BE2C (cell line): Measurements from ENCODE around the gene IDUA.

Source experiments
- DNase-seq: peaks from one replicate; pipeline ENCODE4 v3.0.0-alpha.2; 2020
- H3K27me3 ChIP-seq: fragments of 250-450 bp; sonication (Bioruptor Pico); 2 replicates; pipeline ENCODE4 v1.5.1; 2020; ENCODE audit warnings: mild to moderate bottlenecking
- H3K36me3 ChIP-seq: fragments of 250-450 bp; sonication (Bioruptor Pico); 2 replicates; pipeline ENCODE4 v1.5.1; 2020; ENCODE audit warnings: mild to moderate bottlenecking
- H3K4me1 ChIP-seq: fragments of 250-450 bp; sonication (Bioruptor Pico); 2 replicates; pipeline ENCODE4 v1.5.1; 2020
- H3K4me3 ChIP-seq: 2 replicates; pipeline ENCODE4 v1.5.1; 2011; ENCODE audit warnings: low read depth, low read length
- H3K9me3 ChIP-seq: fragments of 250-450 bp; sonication (Bioruptor Pico); 2 replicates; pipeline ENCODE4 v1.5.1; 2020
- TF ChIP-seq, protein P1 (sequence below): IDR thresholded peaks from 2 replicates; pipeline ENCODE4 v1.5.1; 2012; ENCODE audit warnings: mild to moderate bottlenecking, low read depth, low read length

The IDUA gene

DNA sequence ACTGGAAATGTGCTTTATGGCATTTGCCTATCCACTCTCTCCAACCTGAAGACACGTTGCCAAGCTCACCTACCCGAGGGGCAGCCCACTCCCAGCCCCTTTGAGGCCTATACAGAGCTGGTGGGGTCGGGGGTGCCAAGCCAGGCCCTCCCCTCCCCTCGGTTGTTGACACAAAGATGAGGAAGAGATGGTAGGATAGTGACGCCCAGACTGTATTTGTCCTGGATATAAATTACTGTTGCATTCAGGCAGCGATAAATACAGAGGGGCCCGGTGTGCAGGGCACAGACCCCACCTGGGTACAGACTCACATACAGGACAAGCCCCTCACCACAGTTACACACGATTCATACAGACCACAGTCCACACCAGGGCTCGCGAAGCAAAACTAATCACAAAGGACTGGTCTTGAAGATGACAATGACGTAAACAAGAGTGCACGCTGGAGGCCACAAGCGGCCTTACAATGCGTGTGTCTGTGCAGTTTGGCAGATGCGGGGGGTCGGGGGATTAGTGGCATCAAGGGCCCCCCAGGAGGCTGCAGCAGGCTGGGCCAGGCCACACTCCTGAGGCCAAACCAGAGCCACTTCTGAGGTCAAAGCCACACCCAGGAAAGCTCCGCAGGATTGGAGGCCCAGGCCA lies 28.0 kb upstream of the IDUA start:
- peaks cover 34% of the 10 kb centered on the region for H3K27me3 ChIP-seq
- H3K9me3 ChIP-seq = no peaks in the 10 kb centered on the region
- TF ChIP-seq, protein P1, sequence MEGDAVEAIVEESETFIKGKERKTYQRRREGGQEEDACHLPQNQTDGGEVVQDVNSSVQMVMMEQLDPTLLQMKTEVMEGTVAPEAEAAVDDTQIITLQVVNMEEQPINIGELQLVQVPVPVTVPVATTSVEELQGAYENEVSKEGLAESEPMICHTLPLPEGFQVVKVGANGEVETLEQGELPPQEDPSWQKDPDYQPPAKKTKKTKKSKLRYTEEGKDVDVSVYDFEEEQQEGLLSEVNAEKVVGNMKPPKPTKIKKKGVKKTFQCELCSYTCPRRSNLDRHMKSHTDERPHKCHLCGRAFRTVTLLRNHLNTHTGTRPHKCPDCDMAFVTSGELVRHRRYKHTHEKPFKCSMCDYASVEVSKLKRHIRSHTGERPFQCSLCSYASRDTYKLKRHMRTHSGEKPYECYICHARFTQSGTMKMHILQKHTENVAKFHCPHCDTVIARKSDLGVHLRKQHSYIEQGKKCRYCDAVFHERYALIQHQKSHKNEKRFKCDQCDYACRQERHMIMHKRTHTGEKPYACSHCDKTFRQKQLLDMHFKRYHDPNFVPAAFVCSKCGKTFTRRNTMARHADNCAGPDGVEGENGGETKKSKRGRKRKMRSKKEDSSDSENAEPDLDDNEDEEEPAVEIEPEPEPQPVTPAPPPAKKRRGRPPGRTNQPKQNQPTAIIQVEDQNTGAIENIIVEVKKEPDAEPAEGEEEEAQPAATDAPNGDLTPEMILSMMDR = no peak
- no peak for DNase-seq
- no peaks in the 10 kb centered on the region for H3K36me3 ChIP-seq
- no peak overlapping the region for H3K4me3 ChIP-seq
- H3K4me1 ChIP-seq = peaks cover 2% of the 10 kb centered on the region

DNA sequence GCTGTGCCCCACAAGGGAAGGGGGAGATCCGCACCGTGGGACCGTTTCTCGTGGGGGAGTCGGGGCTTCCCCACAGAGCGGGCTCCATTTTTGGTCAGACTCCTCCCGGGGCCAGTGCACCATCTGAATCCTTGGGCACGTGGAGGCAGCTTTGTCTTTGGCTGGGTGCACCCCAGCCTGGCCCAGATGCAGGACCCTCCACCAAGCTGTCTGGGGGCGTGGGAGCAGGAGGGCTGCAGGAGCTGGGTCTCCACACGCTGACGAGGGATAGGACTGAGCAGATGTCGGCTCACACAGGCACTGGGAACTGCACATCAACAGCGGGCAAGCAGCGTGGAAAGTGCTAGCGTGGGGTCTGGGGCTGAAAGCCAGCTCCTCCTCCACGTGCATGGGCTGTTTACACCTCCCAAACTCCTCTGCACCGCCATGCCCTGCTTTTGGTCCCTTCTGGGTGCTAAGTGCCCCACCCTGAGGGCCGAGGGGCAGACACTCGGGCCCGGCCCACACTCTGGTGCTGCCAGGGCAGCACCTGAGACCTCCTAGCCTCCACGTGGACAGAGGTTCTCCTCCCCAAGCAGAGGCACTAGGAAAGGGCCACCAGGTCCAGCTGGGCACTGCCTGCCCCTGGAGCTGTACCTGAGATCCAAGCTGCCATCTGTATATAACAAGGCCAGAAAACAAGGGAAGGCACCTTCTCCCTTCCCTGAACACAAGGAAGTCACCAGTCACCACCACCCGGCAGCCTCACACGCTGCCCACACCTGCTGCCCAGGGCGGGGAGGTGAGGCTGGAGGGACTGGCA lies 27.3 kb upstream of the IDUA start:
- Histone ChIP-seq H3K36me3 (no peaks in the 10 kb centered on the region), H3K4me3 (no peak overlapping the region), H3K9me3 (no peaks in the 10 kb centered on the region), H3K27me3 (peaks cover 36% of the 10 kb centered on the region), H3K4me1 (peaks cover 2% of the 10 kb centered on the region)
- TF ChIP-seq, protein P1 = no peak
- no peak for DNase-seq

DNA sequence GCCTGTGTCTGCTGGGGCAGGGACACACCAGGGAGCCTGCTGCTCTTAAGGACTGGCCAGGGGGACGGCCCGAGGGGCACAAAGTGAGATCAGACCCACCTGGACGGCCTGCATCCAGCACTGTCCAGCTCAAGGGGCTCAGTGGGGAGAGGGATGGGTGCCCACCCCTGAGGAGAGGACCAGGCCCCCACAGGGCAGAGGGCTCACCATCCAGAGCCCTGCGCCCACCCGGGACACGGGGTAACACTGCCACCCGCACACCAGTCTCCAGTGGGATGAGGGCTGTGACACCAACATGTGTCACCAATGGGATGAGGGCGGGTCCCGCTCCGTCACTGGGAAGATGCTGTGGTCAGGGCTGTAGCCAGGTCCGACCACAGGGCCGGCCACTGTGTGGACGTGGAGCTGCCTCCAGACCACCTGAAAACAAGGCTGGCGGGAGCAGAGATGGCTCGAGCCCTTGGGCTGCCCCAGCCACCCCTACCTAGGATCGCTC lies 26.7 kb upstream of the IDUA start:
- Histone ChIP-seq H3K36me3 (no peaks in the 10 kb centered on the region), H3K27me3 (peaks cover 42% of the 10 kb centered on the region), H3K4me1 (peaks cover 2% of the 10 kb centered on the region), H3K4me3 (no peak overlapping the region), H3K9me3 (no peaks in the 10 kb centered on the region)
- TF ChIP-seq, protein P1 = no peak
- no peak for DNase-seq

DNA sequence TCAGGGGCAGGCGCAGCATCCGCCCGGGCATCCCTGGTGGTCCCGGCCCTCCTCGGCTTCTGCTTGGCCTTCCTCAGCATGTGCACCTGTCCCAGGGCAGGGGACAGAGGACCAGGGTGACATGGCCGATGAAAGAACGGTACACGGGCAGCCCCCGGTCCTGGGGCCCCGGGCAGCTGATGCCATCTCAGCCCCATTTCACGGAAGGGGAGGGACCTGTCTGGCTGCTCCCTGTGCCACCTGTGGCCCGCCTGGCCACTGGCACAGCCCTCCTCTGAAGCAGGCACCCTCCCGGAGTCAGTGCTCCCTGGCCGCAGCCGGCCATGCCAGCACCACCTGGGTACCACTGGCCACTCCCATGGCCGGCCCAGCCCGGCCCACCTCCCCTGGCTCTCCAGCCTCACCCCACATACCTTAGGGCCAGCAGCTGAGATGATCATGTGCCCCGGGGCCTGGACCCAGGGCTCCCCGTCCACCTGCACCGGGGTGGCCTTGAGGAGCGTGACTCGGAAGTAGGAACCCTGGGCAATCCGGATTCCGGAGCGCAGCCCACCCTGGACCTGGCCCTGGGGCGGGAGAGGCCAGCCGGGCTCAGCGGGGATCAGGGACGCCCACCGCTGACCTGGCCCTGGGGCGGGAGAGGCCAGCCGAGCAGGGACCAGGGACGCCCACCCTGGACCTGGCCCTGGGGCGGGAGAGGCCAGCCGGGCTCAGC lies 26.1 kb upstream of the IDUA start:
- DNase-seq = no peak
- Histone ChIP-seq H3K36me3 (no peaks in the 10 kb centered on the region), H3K4me1 (peaks cover 2% of the 10 kb centered on the region), H3K4me3 (no peak overlapping the region), H3K9me3 (no peaks in the 10 kb centered on the region), H3K27me3 (peaks cover 49% of the 10 kb centered on the region)
- TF ChIP-seq, protein P1 = no peak

DNA sequence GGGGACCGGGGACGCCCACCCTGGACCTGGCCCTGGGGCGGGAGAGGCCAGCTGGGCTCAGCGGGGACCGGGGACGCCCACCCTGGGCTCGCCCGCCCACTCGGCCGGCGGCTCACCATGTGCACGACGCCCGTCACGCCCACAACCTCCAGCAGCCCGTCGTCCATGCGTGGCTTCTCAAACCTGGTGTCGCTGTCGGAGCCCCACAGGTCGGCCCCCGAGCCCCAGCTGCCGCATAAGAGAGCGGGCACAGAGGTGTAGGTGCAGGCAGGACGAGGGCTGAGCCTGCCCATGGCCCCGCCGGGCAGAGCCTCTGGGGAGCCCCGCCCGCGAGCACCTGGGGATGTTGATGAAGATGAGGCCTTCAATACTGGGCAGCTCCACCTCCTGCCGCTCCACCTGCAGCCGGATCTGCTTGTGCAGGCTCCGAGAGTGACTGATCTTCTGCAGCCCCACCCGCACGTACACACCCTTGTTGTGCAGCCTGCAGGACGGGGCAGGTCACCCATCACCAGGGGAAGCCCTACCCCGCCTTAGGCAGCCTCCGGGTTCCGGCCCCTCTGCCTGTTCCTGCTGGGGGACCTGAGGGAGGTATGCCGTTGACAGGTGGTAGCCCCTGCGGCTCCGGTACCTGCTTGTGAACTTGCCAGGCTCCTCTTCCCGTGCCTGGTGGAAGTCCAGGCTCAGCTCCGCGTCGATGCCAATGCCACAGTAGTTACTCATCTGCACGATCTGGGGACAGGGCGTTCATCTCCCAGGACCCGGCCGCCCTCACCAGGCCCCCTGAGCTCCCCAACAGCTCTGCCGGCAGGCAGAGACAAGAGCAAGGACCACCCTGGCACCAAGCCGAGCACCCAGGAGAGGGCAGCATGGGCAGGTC lies 25.3 kb upstream of the IDUA start:
- no peaks in the 10 kb centered on the region for H3K36me3 ChIP-seq
- no peak for DNase-seq

More for the DNA sequence above, 25.3 kb upstream of the IDUA start:
- Histone ChIP-seq H3K4me1 (peaks cover 2% of the 10 kb centered on the region), H3K9me3 (no peaks in the 10 kb centered on the region), H3K27me3 (peaks cover 57% of the 10 kb centered on the region), H3K4me3 (no peak overlapping the region)
- TF ChIP-seq, protein P1 = no peak
